Stimulated activated CD8-positive, alpha-beta memory T cell treated with anti-CD3 and anti-CD28 coated beads, Interleukin-15, amount 100 ng/mL, for 4 hours (primary cell): ENCODE results near the gene TOP3B.
"Not testable (repeated sequence)": the region's sequence is repeated elsewhere in the genome, so short reads cannot be mapped to it uniquely, and the experiment has no call there.

Source experiments
- DNase-seq, 2 donors: peaks; one replicate each; pipeline ENCODE4 v3.0.0-alpha.2; 2020; ENCODE audit warnings: low read depth in 2 of 2

The TOP3B gene

GRCh38 chr22:21926728-21927127, 55.9 kb downstream of the TOP3B start:
- no peak for DNase-seq

- DNase-seq, result no peak
Observed at GRCh38 chr22:21923163-21923561, 59.4 kb downstream of the TOP3B start.

- no peak for DNase-seq
Observed at GRCh38 chr22:21922370-21923162, 60.0 kb downstream of the TOP3B start.

GRCh38 chr22:21921729-21922128, 60.9 kb downstream of the TOP3B start:
- no peak for DNase-seq

- no peak for DNase-seq
Observed at GRCh38 chr22:21921184-21921721, 61.3 kb downstream of the TOP3B start.

- no peak for DNase-seq
Observed at GRCh38 chr22:21920341-21921183, 62.0 kb downstream of the TOP3B start.

- DNase-seq, result no peak
Observed at GRCh38 chr22:21919526-21920307, 62.9 kb downstream of the TOP3B start.

GRCh38 chr22:21918466-21919185, 64.0 kb downstream of the TOP3B start:
- no peak for DNase-seq

GRCh38 chr22:21917959-21918261, 64.7 kb downstream of the TOP3B start:
- DNase-seq, result no peak

GRCh38 chr22:21917181-21917958, 65.2 kb downstream of the TOP3B start:
- no peak for DNase-seq

- DNase-seq, result no peak
Observed at GRCh38 chr22:21916309-21916918, 66.2 kb downstream of the TOP3B start.

GRCh38 chr22:21915624-21916308, 66.8 kb downstream of the TOP3B start:
- no peak for DNase-seq

GRCh38 chr22:21914033-21914642, 68.4 kb downstream of the TOP3B start:
- not testable (repeated sequence) for DNase-seq

GRCh38 chr22:21910367-21910766, 72.2 kb downstream of the TOP3B start:
- DNase-seq, result not testable (repeated sequence)

GRCh38 chr22:21909871-21910270, 72.7 kb downstream of the TOP3B start:
- no peak for DNase-seq

- DNase-seq, result no peak
Observed at GRCh38 chr22:21907638-21908522, 74.7 kb downstream of the TOP3B start.
